HG02938 (cell line): ENCODE measurements around the gene NUP210.

Source experiments
- ATAC-seq: cut with Tn5 transposase; IDR thresholded peaks from one replicate; pipeline ENCODE4 v1.9.1; 2021; ENCODE audit warnings: mild to moderate bottlenecking, moderate library complexity; ENCODE audit not compliant: unreplicated experiment

The NUP210 gene

GRCh38 chr3:13277860-13278531 is 142.1 kb downstream of the NUP210 start:
- no peak for ATAC-seq

- no peak for ATAC-seq
Observed at GRCh38 chr3:13277196-13277813, 142.8 kb downstream of the NUP210 start.

- no peak for ATAC-seq
Observed at GRCh38 chr3:13276438-13277195, 143.5 kb downstream of the NUP210 start.

- no peak for ATAC-seq
Observed at GRCh38 chr3:13275376-13276005, 144.6 kb downstream of the NUP210 start.

GRCh38 chr3:13274551-13275332 is 145.4 kb downstream of the NUP210 start:
- no peak for ATAC-seq

GRCh38 chr3:13274125-13274524 is 146.0 kb downstream of the NUP210 start:
- no peak for ATAC-seq

GRCh38 chr3:13273604-13274105 is 146.5 kb downstream of the NUP210 start:
- no peak for ATAC-seq

- no peak for ATAC-seq
Observed at GRCh38 chr3:13272831-13273603, 147.1 kb downstream of the NUP210 start.

GRCh38 chr3:13269711-13270378 is 150.3 kb downstream of the NUP210 start:
- no peak for ATAC-seq

- ATAC-seq: no peak
Observed at GRCh38 chr3:13268961-13269441, 151.1 kb downstream of the NUP210 start.

GRCh38 chr3:13268120-13268519 is 152.0 kb downstream of the NUP210 start:
- no peak for ATAC-seq

- no peak for ATAC-seq
Observed at GRCh38 chr3:13266651-13267362, 153.3 kb downstream of the NUP210 start.
